ENCODE data around the gene FRMD8. TPM values are rescaled to one million over a fixed set of nuclear protein-coding genes. Genes with fewer than 3 reads are reported as not detected.

Gene FRMD8
- total RNA-seq, 1 experiment from 2014 or later = 68.3 TPM

- no TSS peak for BruUV-seq (replicated peaks)
- H3K27me3 ChIP-seq (ENCODE audit: low read length) = no peaks in the 10 kb centered on the region
- ChIA-PET CTCF (no interaction called here), POLR2A (ENCODE audit: unreplicated experiment) (no interaction called here)
- H3K79me2 ChIP-seq (ENCODE audit: low read length) = peaks cover 4% of the 10 kb centered on the region; the same call in 1 of the 2 replicates
- no peaks in the 10 kb centered on the region for H4K20me1 ChIP-seq (ENCODE audit: low read length)
- no peaks in the 10 kb centered on the region for H3K9me3 ChIP-seq (ENCODE audit: low read length)
- no peak overlapping the region for H3K9ac ChIP-seq (ENCODE audit: low read length)
- H3K4me2 ChIP-seq (ENCODE audit: low read length) = no peak overlapping the region
- no peaks in the 10 kb centered on the region for H3K4me1 ChIP-seq (ENCODE audit: insufficient read depth, low read length)
- TF ChIP-seq EZH2 (IDR thresholded peaks at IDR 0.05; ENCODE audit: low read length, unreplicated experiment) = no peak
- TF ChIP-seq CTCF (conservative IDR thresholded peaks at IDR 0.05; ENCODE audit: low read depth, low read length) = no peak
- no peak for TF ChIP-seq EZH2phosphoT487 (IDR thresholded peaks at IDR 0.05; ENCODE audit: borderline replicate concordance, low read length)
- H3K9me2 ChIP-seq (replicated peaks; ENCODE audit: low read length) = no peaks in the 10 kb centered on the region
- H2AFZ ChIP-seq (ENCODE audit: low read length) = no peak overlapping the region
- H3K27ac ChIP-seq (ENCODE audit: low read length) = no peak overlapping the region
- DNase-seq (peak; percentile 3), ATAC-seq (no peak)
- intact Hi-C loops (cut with micrococcal nuclease) = no loop called here
- peaks cover 12% of the 10 kb centered on the region for H3F3A ChIP-seq (ENCODE audit: low read length, unreplicated experiment)
- H3K4me3 ChIP-seq (ENCODE audit: low read length) = no peak overlapping the region
- no peaks in the 10 kb centered on the region for H3K36me3 ChIP-seq (ENCODE audit: low read depth, low read length)
These were observed 58.0 kb downstream of the FRMD8 start for GRCh38 chr11:65444314-65445051.

GRCh38 chr11:65445101-65445603, 58.7 kb downstream of the FRMD8 start:
- Histone ChIP-seq H3F3A (ENCODE audit: low read length, unreplicated experiment) (peaks cover 6% of the 10 kb centered on the region), H3K4me1 (ENCODE audit: insufficient read depth, low read length) (no peaks in the 10 kb centered on the region), H2AFZ (ENCODE audit: low read length) (no peak overlapping the region), H3K27me3 (ENCODE audit: low read length) (no peaks in the 10 kb centered on the region), H3K27ac (ENCODE audit: low read length) (no peak overlapping the region), H3K9ac (ENCODE audit: low read length) (no peak overlapping the region), H3K9me3 (ENCODE audit: low read length) (no peaks in the 10 kb centered on the region), H3K4me2 (ENCODE audit: low read length) (no peak overlapping the region), H3K4me3 (ENCODE audit: low read length) (no peak overlapping the region), H3K36me3 (ENCODE audit: low read depth, low read length) (no peaks in the 10 kb centered on the region), H3K79me2 (ENCODE audit: low read length) (no peaks in the 10 kb centered on the region), H3K9me2 (replicated peaks; ENCODE audit: low read length) (no peaks in the 10 kb centered on the region), H4K20me1 (ENCODE audit: low read length) (no peaks in the 10 kb centered on the region)
- intact Hi-C loops (cut with micrococcal nuclease) = no loop called here
- ChIA-PET CTCF (no interaction called here), POLR2A (ENCODE audit: unreplicated experiment) (interaction anchor here (0.6 kb wide), 1 partner anchor 26 kb away, joined by 3 read pairs; no protein-coding TSS in a partner anchor)
- DNase-seq (peak; percentile 15), ATAC-seq (peak; percentile 6)
- BruUV-seq (replicated peaks) = no TSS peak
- no peak for TF ChIP-seq EZH2 (IDR thresholded peaks at IDR 0.05; ENCODE audit: low read length, unreplicated experiment)
- TF ChIP-seq CTCF (conservative IDR thresholded peaks at IDR 0.05; ENCODE audit: low read depth, low read length) = no peak
